Glutamatergic neuron (in vitro differentiated cells): ENCODE data around the gene BMPER. TPM values are rescaled to one million over a fixed set of nuclear protein-coding genes. Genes with fewer than 3 reads are reported as not detected.

Experiments
- DNase-seq: peaks from one replicate; pipeline ENCODE4 v3.0.0; 2022
- H3K27ac Mint-ChIP-seq: one replicate; pipeline ENCODE4 v1.8.0; 2020; ENCODE audit warnings: mild to moderate bottlenecking, mixed read lengths, inconsistent platforms; ENCODE audit not compliant: unreplicated experiment
- H3K27me3 Mint-ChIP-seq: one replicate; pipeline ENCODE4 v1.8.0; 2020; ENCODE audit warnings: mild to moderate bottlenecking, moderate library complexity, mixed read lengths, inconsistent platforms; ENCODE audit not compliant: unreplicated experiment
- H3K36me3 Mint-ChIP-seq: one replicate; pipeline ENCODE4 v1.8.0; 2020; ENCODE audit warnings: mild to moderate bottlenecking, mixed read lengths, inconsistent platforms; ENCODE audit not compliant: unreplicated experiment
- H3K4me1 Mint-ChIP-seq: one replicate; pipeline ENCODE4 v1.8.0; 2020; ENCODE audit warnings: mild to moderate bottlenecking, low read depth, mixed read lengths, inconsistent platforms; ENCODE audit not compliant: unreplicated experiment
- H3K4me3 Mint-ChIP-seq: one replicate; pipeline ENCODE4 v1.8.0; 2020; ENCODE audit warnings: mild to moderate bottlenecking, mixed read lengths, inconsistent platforms; ENCODE audit not compliant: unreplicated experiment
- H3K9me3 Mint-ChIP-seq: one replicate; pipeline ENCODE4 v1.8.0; 2020; ENCODE audit warnings: mild to moderate bottlenecking, moderate library complexity, mixed read lengths, inconsistent platforms; ENCODE audit not compliant: unreplicated experiment
- CTCF ChIP-seq: fragments of 200-600 bp; sonication (generic); IDR thresholded peaks from one replicate; pipeline ENCODE4 v1.5.0; 2021; ENCODE audit not compliant: partially characterized antibody, unreplicated experiment
- total RNA-seq: library from RNA; stranded (reverse); fragmentation: NEBNext Ultra II Directional; extraction: Animal tissue kit (Norgen Biotek cat#: 25700); gene quantifications from one replicate; pipeline ENCODE4 v1.2.1, GENCODE V29; 2021; ENCODE audit not compliant: unreplicated experiment

The BMPER gene
- total RNA-seq, 1 donor from 2014 or later: 16.2 TPM

GRCh38 chr7:33882950-33883670 is 22.2 kb upstream of the BMPER start:
- TF ChIP-seq CTCF: no peak
- no peak for DNase-seq
- Mint-ChIP-seq H3K4me3 (no peak overlapping the region), H3K36me3 (peaks cover 4% of the 10 kb centered on the region), H3K4me1 (peaks cover 10% of the 10 kb centered on the region), H3K27ac (no peak overlapping the region), H3K27me3 (peaks cover 4% of the 10 kb centered on the region), H3K9me3 (no peaks in the 10 kb centered on the region)

- H3K4me1 Mint-ChIP-seq: peaks cover 16% of the 10 kb centered on the region
- no peak for DNase-seq
- H3K27ac Mint-ChIP-seq: no peak overlapping the region
- H3K9me3 Mint-ChIP-seq: no peaks in the 10 kb centered on the region
- H3K36me3 Mint-ChIP-seq: peaks cover 4% of the 10 kb centered on the region
- TF ChIP-seq CTCF: no peak
- no peak overlapping the region for H3K4me3 Mint-ChIP-seq
- peaks cover 4% of the 10 kb centered on the region for H3K27me3 Mint-ChIP-seq
Observed at GRCh38 chr7:33883671-33883965, 21.7 kb upstream of the BMPER start.

GRCh38 chr7:33885290-33886148 is 19.8 kb upstream of the BMPER start:
- Mint-ChIP-seq H3K36me3 (no peaks in the 10 kb centered on the region), H3K4me3 (no peak overlapping the region), H3K4me1 (peaks cover 16% of the 10 kb centered on the region), H3K9me3 (no peaks in the 10 kb centered on the region), H3K27me3 (peaks cover 4% of the 10 kb centered on the region), H3K27ac (no peak overlapping the region)
- no peak for DNase-seq
- no peak for TF ChIP-seq CTCF

- peak; percentile 70 for TF ChIP-seq CTCF
- no peaks in the 10 kb centered on the region for H3K9me3 Mint-ChIP-seq
- peaks cover 4% of the 10 kb centered on the region for H3K27me3 Mint-ChIP-seq
- no peak overlapping the region for H3K4me3 Mint-ChIP-seq
- H3K36me3 Mint-ChIP-seq: no peaks in the 10 kb centered on the region
- peak; percentile 75 for DNase-seq
- no peak overlapping the region for H3K27ac Mint-ChIP-seq
- peaks cover 15% of the 10 kb centered on the region for H3K4me1 Mint-ChIP-seq
Observed at GRCh38 chr7:33886149-33886623, 19.2 kb upstream of the BMPER start.
